ENCODE measurements around the gene STUM. TPM values are rescaled to one million over a fixed set of nuclear protein-coding genes. Genes with fewer than 3 reads are reported as not detected.
A peak's percentile ranks its signal among the peaks of the same experiment; 100 is the strongest.

STUM gene
- total RNA-seq, 1 experiment from 2014 or later, result not detected

- H3K36me3 Mint-ChIP-seq (ENCODE audit: insufficient read depth, unreplicated experiment), result no peaks in the 10 kb centered on the region
- CTCF ChIA-PET, result interaction anchor here (0.5 to 0.7 kb wide), 2 partner anchors 240 to 780 kb away, joined by 4 to 7 read pairs; no protein-coding TSS in a partner anchor
- no TSS peak for BruUV-seq (replicated peaks)
- intact Hi-C loops (cut with micrococcal nuclease; ENCODE audit: unreplicated experiment), result no loop called here
- no peaks in the 10 kb centered on the region for H3K4me1 Mint-ChIP-seq (ENCODE audit: low read depth, unreplicated experiment)
- no peak for TF ChIP-seq CTCF (IDR thresholded peaks at IDR 0.05; ENCODE audit: unreplicated experiment)
- H3K4me3 Mint-ChIP-seq (ENCODE audit: low read depth, unreplicated experiment), result no peak overlapping the region
- peaks cover 33% of the 10 kb centered on the region for H3K27me3 Mint-ChIP-seq (ENCODE audit: unreplicated experiment)
- DNase-seq, result no peak
- no peaks in the 10 kb centered on the region for H3K9me3 Mint-ChIP-seq (ENCODE audit: low read depth, unreplicated experiment)
- no peak overlapping the region for H3K27ac Mint-ChIP-seq (ENCODE audit: unreplicated experiment)
These were observed 34.4 kb downstream of the STUM start for GRCh38 chr1:226582966-226583365.

DNA sequence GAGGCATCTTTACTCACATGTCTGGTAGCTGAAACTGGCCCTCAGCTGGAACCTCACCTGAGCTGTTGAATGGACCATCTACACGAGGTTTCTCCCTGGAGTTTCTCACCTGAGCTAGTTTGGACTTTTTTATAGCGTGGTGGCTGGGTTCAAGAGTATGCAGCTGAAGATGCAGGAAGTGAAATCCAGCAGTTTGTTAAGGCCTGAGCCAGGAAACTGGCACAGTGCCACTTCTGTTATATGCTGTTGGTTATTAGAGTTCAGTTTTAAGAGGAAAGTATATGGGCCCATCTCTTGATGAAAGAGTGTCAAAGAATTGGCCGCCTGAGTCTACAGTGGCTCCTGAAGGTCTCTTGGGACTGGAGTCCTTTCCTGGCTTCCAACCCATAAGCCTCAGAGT, 35.6 kb downstream of the STUM start:
- Mint-ChIP-seq H3K27me3 (ENCODE audit: unreplicated experiment) (peaks cover 33% of the 10 kb centered on the region), H3K9me3 (ENCODE audit: low read depth, unreplicated experiment) (no peaks in the 10 kb centered on the region), H3K36me3 (ENCODE audit: insufficient read depth, unreplicated experiment) (no peaks in the 10 kb centered on the region), H3K4me3 (ENCODE audit: low read depth, unreplicated experiment) (no peak overlapping the region), H3K27ac (ENCODE audit: unreplicated experiment) (no peak overlapping the region), H3K4me1 (ENCODE audit: low read depth, unreplicated experiment) (no peaks in the 10 kb centered on the region)
- no peak for TF ChIP-seq CTCF (IDR thresholded peaks at IDR 0.05; ENCODE audit: unreplicated experiment)
- intact Hi-C loops (cut with micrococcal nuclease; ENCODE audit: unreplicated experiment), result no loop called here
- no peak for DNase-seq
- no TSS peak for BruUV-seq (replicated peaks)
- CTCF ChIA-PET, result no interaction called here

DNA sequence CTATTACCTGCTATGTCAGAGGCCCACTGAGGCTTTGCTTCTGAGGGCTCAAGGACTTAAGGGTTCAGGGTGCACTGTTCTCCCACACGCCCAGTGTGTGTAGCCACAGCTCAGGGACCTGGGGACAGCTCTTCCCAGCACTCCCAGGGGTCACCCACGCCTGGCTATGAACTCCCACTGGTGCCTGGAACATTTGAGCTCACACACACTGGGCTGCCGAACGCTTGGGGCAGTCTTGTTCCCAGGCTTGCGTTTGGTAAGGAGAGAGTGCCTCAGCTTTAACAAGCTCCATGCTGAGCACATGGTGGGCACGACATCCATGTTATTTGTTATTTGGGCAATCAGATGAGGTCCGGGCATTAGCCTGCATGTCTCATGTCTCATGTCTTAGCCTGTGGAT, 37.6 kb downstream of the STUM start:
- DNase-seq, result no peak
- H3K36me3 Mint-ChIP-seq (ENCODE audit: insufficient read depth, unreplicated experiment), result no peaks in the 10 kb centered on the region
- H3K4me1 Mint-ChIP-seq (ENCODE audit: low read depth, unreplicated experiment), result no peaks in the 10 kb centered on the region
- no TSS peak for BruUV-seq (replicated peaks)
- H3K9me3 Mint-ChIP-seq (ENCODE audit: low read depth, unreplicated experiment), result no peaks in the 10 kb centered on the region
- H3K27ac Mint-ChIP-seq (ENCODE audit: unreplicated experiment), result no peak overlapping the region
- CTCF ChIA-PET, result interaction anchor here (1.3 kb wide), 1 partner anchor 16 kb away, joined by 4 read pairs; no protein-coding TSS in a partner anchor
- no peak overlapping the region for H3K4me3 Mint-ChIP-seq (ENCODE audit: low read depth, unreplicated experiment)
- no peak for TF ChIP-seq CTCF (IDR thresholded peaks at IDR 0.05; ENCODE audit: unreplicated experiment)
- peaks cover 29% of the 10 kb centered on the region for H3K27me3 Mint-ChIP-seq (ENCODE audit: unreplicated experiment)
- intact Hi-C loops (cut with micrococcal nuclease; ENCODE audit: unreplicated experiment), result no loop called here

DNA sequence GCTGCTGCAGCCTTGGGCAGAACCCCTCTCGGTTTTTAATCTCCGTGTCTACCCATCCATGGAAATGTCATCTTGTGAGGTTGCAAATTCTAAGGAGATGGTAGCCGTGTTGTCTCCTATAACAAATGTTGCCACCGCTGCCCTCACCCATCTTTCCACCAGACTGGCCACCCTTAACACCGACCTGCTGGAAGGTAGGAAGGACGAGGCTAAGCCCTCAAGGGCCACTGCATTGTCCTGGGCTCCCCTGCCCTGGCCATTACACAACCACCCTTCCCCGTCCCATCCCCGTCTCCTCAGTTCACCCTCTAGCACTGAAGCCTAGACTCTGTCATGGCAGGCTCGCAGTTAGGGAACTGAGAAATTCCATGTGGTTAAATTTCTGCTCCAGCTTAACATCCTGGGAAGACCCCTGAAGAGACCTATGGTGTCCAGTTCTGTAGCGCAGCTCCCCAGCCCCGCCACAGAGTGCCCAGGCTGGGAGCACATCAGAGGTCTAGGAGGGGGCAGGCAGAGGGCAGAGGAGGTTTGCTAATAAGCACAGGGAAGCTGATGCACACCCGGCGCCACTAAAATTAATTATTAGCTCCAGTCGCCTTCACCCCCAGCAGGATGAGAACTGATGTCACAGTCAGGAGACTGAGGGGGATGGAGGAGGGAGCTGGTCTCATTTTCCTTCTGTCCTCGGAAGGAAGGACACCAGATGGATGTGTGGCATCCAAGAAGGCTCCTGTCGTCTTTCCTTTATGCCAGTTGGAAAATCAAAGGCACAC, 38.3 kb downstream of the STUM start:
- no peaks in the 10 kb centered on the region for H3K4me1 Mint-ChIP-seq (ENCODE audit: low read depth, unreplicated experiment)
- H3K27me3 Mint-ChIP-seq (ENCODE audit: unreplicated experiment), result peaks cover 24% of the 10 kb centered on the region
- no peak for TF ChIP-seq CTCF (IDR thresholded peaks at IDR 0.05; ENCODE audit: unreplicated experiment)
- CTCF ChIA-PET, result interaction anchor here (1.0 kb wide), 1 partner anchor 16 kb away, joined by 3 read pairs; no protein-coding TSS in a partner anchor
- intact Hi-C loops (cut with micrococcal nuclease; ENCODE audit: unreplicated experiment), result no loop called here
- no peak overlapping the region for H3K27ac Mint-ChIP-seq (ENCODE audit: unreplicated experiment)
- no peaks in the 10 kb centered on the region for H3K36me3 Mint-ChIP-seq (ENCODE audit: insufficient read depth, unreplicated experiment)
- no TSS peak for BruUV-seq (replicated peaks)
- no peak overlapping the region for H3K4me3 Mint-ChIP-seq (ENCODE audit: low read depth, unreplicated experiment)
- DNase-seq, result peak; percentile 29
- H3K9me3 Mint-ChIP-seq (ENCODE audit: low read depth, unreplicated experiment), result no peaks in the 10 kb centered on the region

Measured in Calu3 (cell line).